PC-3 (cell line): ENCODE results near the gene MEIOSIN. TPM values are rescaled to one million over a fixed set of nuclear protein-coding genes. Genes with fewer than 3 reads are reported as not detected.

Experiments
- ATAC-seq: fragments of 200-7000 bp; cut with Tn5 transposase; 2 replicates; pipeline ENCODE4 v1.9.1; 2020; ENCODE audit warnings: mild to moderate bottlenecking, moderate library complexity
- BruUV-seq: library from RNA; stranded (reverse); fragments of 400-500 nt; replicated peaks from 2 replicates; lab custom pipeline; 2021; lab: Mats Ljungman, UMichigan
- CTCF ChIA-PET: fragments of 300-600 bp; sonication (Branson Sonifier 250); formaldehyde crosslinking; loops from one replicate; lab custom pipeline; 2022; ENCODE audit warnings: antibody characterized with exemption; lab: Charles Lee
- POLR2A ChIA-PET: fragments of 300-600 bp; sonication (Branson Sonifier 250); formaldehyde crosslinking; loops from one replicate; lab custom pipeline; 2022; ENCODE audit warnings: antibody characterized with exemption; ENCODE audit not compliant: unreplicated experiment; lab: Charles Lee
- DNase-seq: peaks from one replicate; pipeline ENCODE4 v3.0.0-alpha.2; 2015
- H2AFZ ChIP-seq: fragments of 300-600 bp; sonication (generic); 2 replicates; pipeline ENCODE4 v1.6.0; 2016; ENCODE audit warnings: antibody characterized with exemption, low read length
- H3F3A ChIP-seq: fragments of 300-600 bp; sonication (generic); one replicate; pipeline ENCODE4 v1.6.0; 2017; ENCODE audit warnings: antibody characterized with exemption, low read length, control low read depth, mild to moderate bottlenecking; ENCODE audit not compliant: unreplicated experiment
- H3K27ac ChIP-seq: fragments of 300-600 bp; sonication (generic); 2 replicates; pipeline ENCODE4 v1.5.1; 2016; ENCODE audit warnings: mild to moderate bottlenecking, low read length
- H3K27me3 ChIP-seq: fragments of 300-600 bp; sonication (generic); 2 replicates; pipeline ENCODE4 v1.6.1; 2016; ENCODE audit warnings: low read length, mixed read lengths
- H3K36me3 ChIP-seq: fragments of 300-600 bp; sonication (generic); 2 replicates; pipeline ENCODE4 v1.6.1; 2016; ENCODE audit warnings: low read depth, mixed run types, low read length, mixed read lengths
- H3K4me1 ChIP-seq: fragments of 300-600 bp; sonication (generic); 2 replicates; pipeline ENCODE4 v1.5.1; 2016; ENCODE audit warnings: low read length; ENCODE audit not compliant: insufficient read depth
- H3K4me2 ChIP-seq: fragments of 300-600 bp; sonication (generic); 2 replicates; pipeline ENCODE4 v1.6.0; 2016; ENCODE audit warnings: low read length
- H3K4me3 ChIP-seq: fragments of 300-600 bp; sonication (generic); 2 replicates; pipeline ENCODE4 v1.5.1; 2016; ENCODE audit warnings: mild to moderate bottlenecking, low read length, mixed read lengths
- H3K79me2 ChIP-seq: fragments of 300-600 bp; sonication (generic); 2 replicates; pipeline ENCODE4 v1.6.1; 2017; ENCODE audit warnings: low read length, mixed read lengths
- H3K9ac ChIP-seq: fragments of 300-600 bp; sonication (generic); 2 replicates; pipeline ENCODE4 v1.6.0; 2016; ENCODE audit warnings: mild to moderate bottlenecking, low read length
- H3K9me2 ChIP-seq: fragments of 300-600 bp; sonication (generic); replicated peaks from 2 replicates; pipeline ENCODE4 v1.6.1; 2016; ENCODE audit warnings: mixed run types, low read length, mixed read lengths
- H3K9me3 ChIP-seq: fragments of 300-600 bp; sonication (generic); 2 replicates; pipeline ENCODE4 v1.6.1; 2016; ENCODE audit warnings: low read length, mixed read lengths
- H4K20me1 ChIP-seq: fragments of 300-600 bp; sonication (generic); 2 replicates; pipeline ENCODE4 v1.6.1; 2016; ENCODE audit warnings: low read length, mixed read lengths
- EZH2 ChIP-seq: fragments of 300-600 bp; sonication (generic); IDR thresholded peaks from one replicate; pipeline ENCODE4 v1.6.1; 2017; ENCODE audit warnings: antibody characterized with exemption, mild to moderate bottlenecking, low read length; ENCODE audit not compliant: unreplicated experiment
- EZH2phosphoT487 ChIP-seq: fragments of 300-600 bp; sonication (generic); IDR thresholded peaks from 2 replicates; pipeline ENCODE4 v1.6.1; 2018; ENCODE audit warnings: mild to moderate bottlenecking, antibody characterized with exemption, low read length, borderline replicate concordance
- intact Hi-C: fragments of 100-400 bp; cut with micrococcal nuclease; formaldehyde crosslinking; loops from 2 replicates; pipeline ENCODE4 v1.9.0; 2023
- total RNA-seq: library from RNA; depleted of rRNA; stranded (reverse); fragments of >200 nt; gene quantifications from 2 replicates; pipeline ENCODE4 v1.2.3, GENCODE V29; 2014
- TF ChIP-seq, protein P1 (sequence below): fragments of 300-600 bp; sonication (generic); conservative IDR thresholded peaks from 2 replicates; pipeline ENCODE4 v1.5.1; 2017; ENCODE audit warnings: antibody characterized with exemption, low read depth, mild to moderate bottlenecking, low read length

The MEIOSIN gene
- total RNA-seq, 1 experiment from 2014 or later: not detected

DNA sequence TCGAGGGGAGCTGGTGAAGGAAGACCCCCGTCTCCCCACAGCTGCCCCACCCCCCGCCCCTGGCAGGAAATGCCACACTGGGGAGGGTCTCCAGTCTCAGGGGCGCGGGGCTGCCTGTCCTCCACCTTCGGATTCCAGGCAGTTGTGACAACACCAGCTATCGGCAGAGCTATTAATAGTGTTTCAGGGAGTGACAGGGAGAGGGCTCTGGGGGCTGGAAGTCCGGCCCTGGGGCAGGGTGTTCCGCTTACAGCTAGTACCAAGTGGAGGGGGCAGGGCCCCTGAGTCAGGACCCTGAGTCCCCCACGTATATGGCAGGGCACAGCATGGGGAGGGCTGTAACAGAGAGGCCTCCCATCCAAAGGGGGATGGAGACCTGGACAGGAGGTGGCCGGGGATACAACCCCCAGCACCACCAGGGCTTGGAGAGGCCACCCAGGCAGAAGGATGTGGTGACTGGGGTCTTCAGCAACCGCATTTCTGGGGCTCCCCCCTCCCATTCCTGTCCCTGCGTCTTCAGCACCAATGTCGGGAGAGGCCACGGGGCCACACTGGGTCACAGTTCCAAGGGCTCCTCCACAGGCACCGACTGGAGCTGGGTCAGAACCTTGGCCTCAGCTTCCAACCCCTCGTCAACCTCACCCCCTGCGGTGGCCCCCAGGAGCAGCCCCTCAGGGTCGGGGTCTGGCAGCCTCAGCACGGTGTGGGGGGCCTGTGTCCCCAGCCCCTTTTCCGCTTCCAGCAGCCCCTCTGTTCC is 31.9 kb downstream of the MEIOSIN start:
- H3K79me2 ChIP-seq: no peaks in the 10 kb centered on the region
- H3K36me3 ChIP-seq: no peaks in the 10 kb centered on the region
- POLR2A ChIA-PET: no interaction called here
- no peak for DNase-seq
- no peaks in the 10 kb centered on the region for H3K9me3 ChIP-seq
- BruUV-seq: no TSS peak
- no peak overlapping the region for H3K9ac ChIP-seq
- H3K4me3 ChIP-seq: no peak overlapping the region
- no peak overlapping the region for H3K4me2 ChIP-seq
- no peak for ATAC-seq
- no peaks in the 10 kb centered on the region for H3F3A ChIP-seq
- H3K27ac ChIP-seq: no peak overlapping the region
- CTCF ChIA-PET: no interaction called here
- H3K4me1 ChIP-seq: peaks cover 13% of the 10 kb centered on the region; the same call in 1 of the 2 replicates
- no peak for TF ChIP-seq EZH2
- TF ChIP-seq, protein P1, sequence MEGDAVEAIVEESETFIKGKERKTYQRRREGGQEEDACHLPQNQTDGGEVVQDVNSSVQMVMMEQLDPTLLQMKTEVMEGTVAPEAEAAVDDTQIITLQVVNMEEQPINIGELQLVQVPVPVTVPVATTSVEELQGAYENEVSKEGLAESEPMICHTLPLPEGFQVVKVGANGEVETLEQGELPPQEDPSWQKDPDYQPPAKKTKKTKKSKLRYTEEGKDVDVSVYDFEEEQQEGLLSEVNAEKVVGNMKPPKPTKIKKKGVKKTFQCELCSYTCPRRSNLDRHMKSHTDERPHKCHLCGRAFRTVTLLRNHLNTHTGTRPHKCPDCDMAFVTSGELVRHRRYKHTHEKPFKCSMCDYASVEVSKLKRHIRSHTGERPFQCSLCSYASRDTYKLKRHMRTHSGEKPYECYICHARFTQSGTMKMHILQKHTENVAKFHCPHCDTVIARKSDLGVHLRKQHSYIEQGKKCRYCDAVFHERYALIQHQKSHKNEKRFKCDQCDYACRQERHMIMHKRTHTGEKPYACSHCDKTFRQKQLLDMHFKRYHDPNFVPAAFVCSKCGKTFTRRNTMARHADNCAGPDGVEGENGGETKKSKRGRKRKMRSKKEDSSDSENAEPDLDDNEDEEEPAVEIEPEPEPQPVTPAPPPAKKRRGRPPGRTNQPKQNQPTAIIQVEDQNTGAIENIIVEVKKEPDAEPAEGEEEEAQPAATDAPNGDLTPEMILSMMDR: no peak
- no peak for TF ChIP-seq EZH2phosphoT487
- H2AFZ ChIP-seq: no peak overlapping the region
- H3K27me3 ChIP-seq: no peaks in the 10 kb centered on the region
- no peaks in the 10 kb centered on the region for H4K20me1 ChIP-seq
- no peaks in the 10 kb centered on the region for H3K9me2 ChIP-seq
- intact Hi-C loops: no loop called here

DNA sequence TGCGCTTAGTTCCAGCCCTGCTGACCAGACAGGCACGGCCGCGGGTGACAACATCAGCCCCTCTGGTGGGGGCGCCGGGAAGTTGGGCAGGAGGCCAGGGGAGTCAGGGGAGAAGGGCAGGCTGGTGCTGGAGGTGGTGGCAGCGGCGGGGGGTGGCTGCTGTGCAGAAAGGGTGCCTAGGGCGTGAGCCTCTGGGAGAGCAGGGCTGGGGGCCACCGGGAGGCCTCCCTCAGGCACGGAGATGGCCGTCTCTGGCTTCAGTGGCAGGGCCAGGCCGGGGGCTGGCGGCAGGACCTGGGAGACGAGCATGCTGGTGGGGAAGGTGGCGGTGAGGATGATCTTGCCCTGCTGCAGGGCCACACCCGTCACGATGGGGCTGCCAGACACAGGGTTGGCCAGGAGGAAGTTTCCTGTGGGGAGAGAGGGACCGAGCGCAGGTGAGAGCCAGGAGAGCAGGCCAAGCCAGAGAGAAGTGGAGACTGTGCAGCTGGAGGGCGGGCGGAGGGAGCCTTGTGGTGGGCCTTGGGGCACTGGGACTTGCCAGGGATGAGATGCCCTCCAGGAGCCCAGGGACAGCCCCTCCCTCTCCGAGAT is 32.6 kb downstream of the MEIOSIN start:
- H3K9me3 ChIP-seq: no peaks in the 10 kb centered on the region
- H3K36me3 ChIP-seq: no peaks in the 10 kb centered on the region
- ChIA-PET CTCF (no interaction called here), POLR2A (no interaction called here)
- H4K20me1 ChIP-seq: no peaks in the 10 kb centered on the region
- H3K4me3 ChIP-seq: no peak overlapping the region
- no peaks in the 10 kb centered on the region for H3K79me2 ChIP-seq
- no peaks in the 10 kb centered on the region for H3K9me2 ChIP-seq
- no peak for DNase-seq
- no peak overlapping the region for H3K4me2 ChIP-seq
- no peaks in the 10 kb centered on the region for H3F3A ChIP-seq
- no peak overlapping the region for H3K9ac ChIP-seq
- BruUV-seq: no TSS peak
- H3K4me1 ChIP-seq: peaks cover 13% of the 10 kb centered on the region; the same call in 1 of the 2 replicates
- TF ChIP-seq, protein P1: no peak
- TF ChIP-seq EZH2phosphoT487 (no peak), EZH2 (no peak)
- ATAC-seq: no peak
- intact Hi-C loops: no loop called here
- no peaks in the 10 kb centered on the region for H3K27me3 ChIP-seq
- H2AFZ ChIP-seq: no peak overlapping the region
- H3K27ac ChIP-seq: no peak overlapping the region
